HG03460 (cell line): Measurements from ENCODE around the gene KLHL36.
"Not testable (repeated sequence)": the region's sequence is repeated elsewhere in the genome, so short reads cannot be mapped to it uniquely, and the experiment has no call there.

Experiments
- ATAC-seq: cut with Tn5 transposase; IDR thresholded peaks from one replicate; pipeline ENCODE4 v1.9.1; 2021; ENCODE audit not compliant: unreplicated experiment

KLHL36 gene

DNA sequence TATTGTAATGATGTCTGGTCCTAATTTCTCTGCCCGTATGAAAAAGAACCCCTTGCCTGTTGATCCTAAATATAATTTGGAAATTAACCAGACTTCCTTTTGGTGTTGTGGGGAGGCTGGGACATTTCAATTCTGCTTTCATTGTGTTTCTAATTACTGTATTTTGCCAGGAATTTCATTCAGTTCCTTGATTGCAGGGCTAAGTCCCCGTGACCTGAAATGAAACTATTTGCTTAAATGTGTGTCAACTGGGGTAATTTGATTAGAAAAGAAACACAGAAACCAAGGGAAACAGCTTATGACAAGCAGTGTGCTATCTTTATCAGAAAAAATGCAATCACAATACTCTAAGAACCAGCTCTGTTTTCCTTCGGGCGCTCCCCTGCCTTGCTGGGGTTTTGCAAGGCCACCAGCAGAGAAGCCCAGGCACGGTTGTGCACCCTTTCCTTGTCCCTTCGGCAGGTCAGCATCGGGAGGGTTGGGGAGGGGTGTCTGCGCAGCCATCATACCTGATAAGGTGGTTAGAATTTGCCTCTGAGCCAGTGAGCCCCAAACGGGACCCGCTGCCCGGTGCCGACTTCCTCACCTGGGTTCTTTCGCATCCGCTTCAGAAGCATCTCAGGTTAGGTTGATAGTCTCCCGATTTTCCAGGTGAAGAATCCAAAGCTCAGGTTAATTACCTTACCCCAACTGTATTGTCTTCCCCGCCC, 19.4 kb downstream of the KLHL36 start:
- no peak for ATAC-seq

DNA sequence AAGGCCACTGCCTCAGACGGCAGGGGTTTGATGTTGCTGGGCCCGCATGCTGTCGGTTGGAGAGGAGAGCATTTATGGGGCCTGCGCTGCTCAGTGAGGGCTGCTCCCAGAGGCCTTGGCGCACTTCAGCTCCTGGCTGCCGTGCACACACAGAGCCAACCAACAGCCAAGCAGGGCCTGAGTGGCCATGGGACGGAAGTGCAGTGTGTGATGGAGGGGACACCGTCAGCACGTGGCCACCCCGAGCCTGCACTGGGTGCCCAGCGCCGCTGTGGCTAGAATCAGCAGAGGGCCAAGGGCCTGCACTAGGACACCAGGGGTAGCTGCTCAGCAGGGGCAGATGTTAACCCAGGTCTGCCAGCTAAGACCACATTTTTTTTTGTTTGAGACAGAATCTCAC, 21.8 kb downstream of the KLHL36 start:
- ATAC-seq: no peak

DNA sequence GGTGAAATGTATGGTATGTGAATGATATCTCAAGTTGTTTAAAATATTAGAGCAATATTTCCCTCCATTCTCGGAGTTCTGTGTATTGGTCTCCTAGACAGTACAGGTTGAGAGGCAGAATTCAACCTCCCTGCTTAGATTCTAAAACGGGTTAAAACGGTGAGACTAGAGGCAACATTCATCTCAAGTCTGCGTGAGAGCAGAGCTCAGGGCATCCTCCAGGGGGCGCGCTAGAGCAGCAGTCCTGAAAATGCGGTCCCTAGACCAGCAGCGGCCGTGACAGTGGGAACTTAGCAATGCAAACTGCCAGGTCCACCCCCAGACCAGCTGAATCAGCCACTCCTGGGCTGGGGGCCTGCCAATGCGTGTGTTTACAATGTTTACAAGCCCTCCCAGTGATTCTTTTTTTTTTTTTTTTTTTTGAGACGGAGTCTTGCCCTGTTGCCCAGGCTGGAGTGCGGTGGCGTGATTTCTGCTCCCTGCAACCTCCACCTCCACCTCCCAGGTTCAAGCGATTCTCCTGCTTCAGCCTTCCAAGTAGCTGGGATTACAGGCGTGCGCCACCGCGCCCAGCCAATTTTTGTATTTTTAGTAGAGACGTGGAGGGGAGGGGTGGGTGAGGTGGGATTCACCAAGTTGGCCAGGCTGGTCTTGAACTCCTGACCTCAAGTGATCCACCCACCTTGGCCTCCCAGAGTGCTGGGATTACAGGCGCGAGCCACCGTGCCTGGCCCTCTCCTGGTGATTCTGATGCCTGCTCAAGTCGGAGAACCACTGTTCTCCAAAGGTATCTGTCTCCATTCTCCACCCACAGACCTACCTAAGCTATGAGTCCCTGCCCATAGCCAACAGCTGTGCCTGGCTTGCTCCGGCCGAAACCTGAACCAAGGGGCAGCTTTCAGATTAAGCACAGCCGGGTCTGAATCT, 24.2 kb downstream of the KLHL36 start:
- no peak for ATAC-seq

DNA sequence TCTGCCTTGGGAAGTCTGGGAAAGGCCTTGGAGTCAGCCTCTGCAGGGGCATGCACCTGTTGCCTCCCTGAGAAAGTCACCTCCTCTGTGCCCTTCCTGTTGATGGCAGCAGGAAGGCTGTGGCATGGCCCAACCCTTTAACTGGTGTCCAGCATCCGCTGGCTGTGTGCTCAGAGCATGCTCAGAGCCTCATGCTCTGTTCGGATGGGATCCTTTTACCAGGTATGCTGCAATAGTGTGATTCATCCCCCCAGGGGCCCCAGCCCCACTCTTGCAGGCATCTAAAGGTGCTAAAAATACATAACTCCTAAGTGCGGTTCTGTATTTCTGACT, 24.9 kb downstream of the KLHL36 start:
- ATAC-seq: no peak

GRCh38 chr16:84673561-84673960, 25.2 kb downstream of the KLHL36 start:
- ATAC-seq: no peak

DNA sequence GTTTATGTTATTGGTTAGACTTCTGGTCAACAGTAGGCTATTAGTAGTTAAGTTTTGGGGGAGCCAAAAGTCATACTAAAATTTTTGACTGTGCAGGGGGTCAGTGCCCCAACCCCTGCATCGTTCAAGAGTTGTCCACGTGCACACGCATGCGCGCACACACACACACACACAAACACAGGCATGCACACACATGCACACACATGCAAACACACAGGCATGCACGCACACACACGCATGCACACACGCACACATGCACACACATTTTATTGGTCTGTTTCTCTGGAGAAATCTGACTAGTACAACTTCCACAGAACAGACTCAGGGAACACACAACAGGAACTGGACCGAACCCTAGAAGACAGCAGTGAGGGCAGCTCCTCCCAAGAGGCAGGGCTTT, 27.1 kb downstream of the KLHL36 start:
- ATAC-seq: no peak

DNA sequence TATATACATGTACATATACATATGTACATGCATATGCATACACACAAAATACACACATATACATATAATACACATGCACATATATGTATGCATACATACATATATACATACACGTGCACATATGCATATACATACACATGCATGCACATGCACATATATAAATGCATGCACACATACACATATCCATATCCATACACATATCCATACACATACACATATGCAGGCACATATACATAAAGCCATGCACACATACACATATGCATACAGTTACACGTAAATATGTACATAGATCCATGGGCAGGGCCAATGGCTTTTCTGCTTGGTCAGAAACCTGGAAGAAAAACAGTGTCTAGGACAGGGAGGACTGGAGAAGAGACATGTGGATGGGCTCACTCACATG, 27.6 kb downstream of the KLHL36 start:
- ATAC-seq: no peak

DNA sequence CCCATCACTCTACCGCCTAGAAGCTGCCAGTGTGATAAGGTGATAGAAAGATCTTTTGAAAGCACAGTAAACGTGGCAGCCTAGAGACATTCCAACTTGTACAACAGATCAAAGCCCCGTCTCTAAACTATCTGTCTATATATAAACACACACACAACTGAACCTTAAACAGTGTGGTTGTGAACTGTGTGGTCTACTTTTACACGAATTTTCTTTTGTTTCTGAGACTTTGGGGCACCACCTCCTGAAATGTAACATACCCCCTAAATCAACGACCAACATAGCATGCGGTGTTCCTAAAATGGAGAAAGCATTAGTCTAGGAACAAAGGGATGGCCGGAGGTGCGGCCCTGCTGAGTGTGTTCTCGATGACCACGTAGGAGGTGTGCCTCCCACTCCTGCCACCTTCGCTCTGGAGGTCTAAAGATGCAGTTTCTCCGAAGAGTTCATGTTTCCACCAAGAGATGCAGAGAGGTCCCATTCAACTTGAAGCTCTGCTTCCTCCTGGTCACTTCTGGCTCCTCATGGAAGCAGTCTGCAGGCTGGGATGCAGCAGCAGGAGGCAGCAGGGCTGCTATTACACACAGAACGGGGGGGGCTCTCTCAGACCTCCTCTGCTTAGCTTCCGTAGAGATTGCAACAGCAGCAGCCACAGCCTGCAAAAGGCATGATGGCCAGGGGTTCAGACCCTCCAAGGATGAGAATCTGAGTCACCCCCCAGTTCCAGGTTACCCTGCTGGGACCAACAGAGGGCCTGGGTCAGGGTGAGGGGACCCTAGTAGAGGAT, 28.9 kb downstream of the KLHL36 start:
- no peak for ATAC-seq

- no peak for ATAC-seq
Observed at GRCh38 chr16:84677849-84678248, 29.5 kb downstream of the KLHL36 start.

- no peak for ATAC-seq
Observed at GRCh38 chr16:84678541-84678940, 30.2 kb downstream of the KLHL36 start.

DNA sequence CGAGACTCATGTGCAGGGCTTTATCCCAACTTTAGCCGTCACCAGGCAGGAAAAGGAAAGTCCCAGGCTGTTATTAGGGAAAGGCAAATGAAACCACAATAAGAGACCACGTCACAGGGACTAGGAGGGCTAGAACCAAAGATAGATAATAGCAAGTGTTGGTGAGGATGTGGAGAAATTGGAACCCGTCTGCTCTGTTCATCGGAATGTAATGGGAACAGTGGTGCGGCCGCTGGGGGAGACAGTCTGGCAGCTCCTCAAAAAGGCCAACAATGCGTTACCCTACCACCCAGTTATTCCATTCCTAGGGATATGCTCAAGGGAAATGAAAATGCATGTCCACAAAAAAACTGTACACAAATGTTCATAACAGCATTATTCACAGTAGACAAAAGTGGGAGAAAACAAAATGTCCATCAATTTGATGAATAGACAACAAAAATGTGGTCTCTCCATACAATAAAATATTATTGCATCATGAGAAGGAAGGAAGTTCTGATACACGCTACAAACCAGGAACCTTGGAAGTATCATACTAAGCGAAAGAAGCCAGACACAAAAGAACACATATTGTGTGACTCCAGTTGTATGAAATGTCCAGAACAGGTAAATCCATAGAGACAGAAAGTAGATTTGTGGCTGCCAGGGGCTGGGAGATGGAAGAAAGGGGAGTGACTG, 32.0 kb downstream of the KLHL36 start:
- ATAC-seq: no peak

GRCh38 chr16:84680843-84681629, 32.7 kb downstream of the KLHL36 start:
- ATAC-seq: no peak

DNA sequence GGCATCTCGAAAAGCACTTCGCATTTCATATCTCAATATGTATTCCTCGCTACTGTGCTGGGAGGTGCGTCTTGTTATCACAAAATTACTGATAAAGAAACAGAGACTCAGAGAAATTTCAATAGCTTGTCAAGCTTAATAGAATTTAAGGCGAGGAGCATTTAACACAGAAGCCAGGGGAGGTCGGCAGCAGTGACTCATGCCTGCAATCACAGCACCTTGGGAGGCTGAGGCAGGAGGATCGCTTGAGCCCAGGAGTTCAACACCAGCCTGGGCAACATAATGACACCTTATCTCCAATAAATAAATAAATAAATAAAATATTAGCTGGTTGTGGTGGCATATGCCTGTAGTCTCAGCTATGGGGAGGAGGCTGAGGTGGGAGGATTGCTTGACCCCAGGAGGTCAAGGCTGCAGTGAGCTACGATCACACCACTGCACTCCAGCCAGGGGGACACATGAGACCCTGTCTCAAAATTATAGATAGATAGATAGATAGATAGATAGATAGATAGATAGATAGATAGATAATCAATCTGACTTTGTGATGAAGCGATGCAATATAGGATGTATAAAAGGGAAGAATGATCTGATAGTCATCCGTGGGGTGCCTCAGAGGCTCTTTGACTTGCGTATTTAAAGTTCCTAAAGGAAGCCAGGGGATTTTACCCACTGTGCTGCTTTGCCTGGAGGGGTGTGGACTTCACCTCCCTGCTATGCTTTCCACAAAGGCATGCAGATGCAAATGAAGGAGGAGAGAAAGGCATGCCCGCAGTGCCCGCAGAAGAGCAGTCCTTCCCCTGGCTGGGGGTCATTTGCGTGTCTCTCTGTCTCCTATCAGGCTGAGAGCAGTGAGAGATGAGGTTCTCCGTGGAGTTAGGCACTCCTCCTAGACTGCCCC, 35.6 kb downstream of the KLHL36 start:
- no peak for ATAC-seq

- no peak for ATAC-seq
Observed at GRCh38 chr16:84684592-84684965, 36.3 kb downstream of the KLHL36 start.

- ATAC-seq: no peak
Observed at GRCh38 chr16:84685210-84685609, 36.9 kb downstream of the KLHL36 start.

- no peak for ATAC-seq
Observed at GRCh38 chr16:84686707-84687298, 38.5 kb downstream of the KLHL36 start.

DNA sequence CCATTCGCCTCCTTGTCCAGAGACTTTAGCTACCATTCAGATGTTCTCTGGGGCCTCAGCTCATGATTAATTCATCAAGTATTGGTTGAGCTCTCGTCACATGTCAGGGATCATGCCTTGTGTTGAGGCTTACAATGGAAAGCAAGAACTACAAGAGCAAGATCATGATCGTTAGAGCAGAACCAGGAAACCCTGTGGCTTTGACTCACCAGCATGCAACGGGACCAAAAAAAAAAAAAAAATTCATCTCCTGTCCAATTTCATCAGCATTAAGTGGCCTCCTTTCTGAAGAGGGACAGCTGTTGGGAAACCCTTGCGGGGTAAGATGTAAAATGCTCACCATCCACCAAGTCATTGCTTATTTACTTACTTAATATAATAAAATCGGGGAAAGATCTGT, 39.4 kb downstream of the KLHL36 start:
- peak; percentile 77 for ATAC-seq

- not testable (repeated sequence) for ATAC-seq
Observed at GRCh38 chr16:84688163-84688562, 39.9 kb downstream of the KLHL36 start.

GRCh38 chr16:84689111-84689510, 40.8 kb downstream of the KLHL36 start:
- no peak for ATAC-seq
